Ammon's horn (tissue), 1 donor: Measurements from ENCODE around the gene PNRC1.
"Not testable (repeated sequence)": the region's sequence is repeated elsewhere in the genome, so short reads cannot be mapped to it uniquely, and the experiment has no call there.

ENCODE experiments used
- DNase-seq: peaks from one replicate; pipeline ENCODE4 v3.0.0-alpha.2; 2016; ENCODE audit warnings: low spot score

Gene PNRC1

DNA sequence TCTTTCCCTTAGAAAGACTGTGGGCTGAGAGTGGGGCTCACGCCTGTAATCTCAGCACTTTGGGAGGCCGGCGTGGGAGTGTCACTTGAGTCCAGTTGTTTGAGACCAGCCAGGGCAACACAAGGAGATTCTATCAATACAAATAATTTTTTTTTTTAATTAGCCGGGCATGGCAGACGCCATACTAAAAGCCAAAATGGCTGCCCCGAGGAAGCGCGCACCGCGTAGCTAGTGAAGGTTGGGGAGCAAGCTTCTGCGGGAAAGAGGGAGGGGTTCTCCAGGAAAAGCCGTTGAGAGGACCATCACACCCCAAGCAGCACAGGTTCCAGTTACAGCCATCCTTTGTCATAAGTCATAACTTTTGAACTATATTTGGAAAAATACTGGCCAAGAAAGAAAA lies 21.3 kb upstream of the PNRC1 start:
- DNase-seq = no peak

DNA sequence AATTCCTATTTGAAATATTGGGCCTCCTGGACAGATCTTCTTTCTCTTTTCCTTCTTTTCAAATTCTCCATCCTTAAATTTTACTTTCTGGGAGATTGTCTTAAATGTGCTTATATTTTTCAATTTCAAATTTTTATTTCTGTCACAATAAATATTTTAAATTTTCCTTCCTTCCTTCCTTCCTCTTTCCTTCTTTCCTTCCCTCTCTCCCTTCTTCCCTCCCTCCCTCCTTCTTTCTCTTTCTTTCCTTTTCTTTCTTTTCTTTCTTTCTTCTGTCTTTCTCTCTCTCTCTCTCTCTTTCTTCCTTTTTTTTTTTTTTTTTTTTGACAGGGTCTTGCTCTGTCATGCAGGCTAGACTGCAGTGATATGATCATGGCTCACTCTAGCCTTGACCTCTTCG lies 16.7 kb upstream of the PNRC1 start:
- no peak for DNase-seq

GRCh38 chr6:89064931-89065330 lies 15.6 kb upstream of the PNRC1 start:
- not testable (repeated sequence) for DNase-seq

- DNase-seq = not testable (repeated sequence)
Observed at GRCh38 chr6:89066121-89066520, 14.4 kb upstream of the PNRC1 start.

GRCh38 chr6:89066940-89067646 lies 13.5 kb upstream of the PNRC1 start:
- peak; percentile 29 for DNase-seq

DNA sequence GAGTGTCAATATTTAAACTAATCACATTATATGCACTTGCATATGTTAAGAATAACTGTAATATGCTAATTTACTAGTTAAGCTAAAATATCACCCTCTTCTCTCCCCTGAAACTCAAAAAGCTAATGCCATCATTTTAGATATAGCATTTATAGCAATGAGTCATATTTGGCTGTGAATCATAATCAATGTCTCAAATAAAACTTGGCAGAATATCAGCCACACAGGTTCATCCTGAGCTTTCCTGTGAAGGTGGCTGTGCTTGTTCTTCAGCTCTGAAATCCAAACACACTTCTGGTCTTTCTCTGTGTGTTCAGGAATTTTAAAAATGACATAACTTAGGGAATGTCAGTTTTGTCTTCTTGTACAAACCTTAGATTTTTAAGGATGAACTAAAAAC lies 12.8 kb upstream of the PNRC1 start:
- no peak for DNase-seq

- no peak for DNase-seq
Observed at GRCh38 chr6:89068695-89069094, 11.9 kb upstream of the PNRC1 start.

DNA sequence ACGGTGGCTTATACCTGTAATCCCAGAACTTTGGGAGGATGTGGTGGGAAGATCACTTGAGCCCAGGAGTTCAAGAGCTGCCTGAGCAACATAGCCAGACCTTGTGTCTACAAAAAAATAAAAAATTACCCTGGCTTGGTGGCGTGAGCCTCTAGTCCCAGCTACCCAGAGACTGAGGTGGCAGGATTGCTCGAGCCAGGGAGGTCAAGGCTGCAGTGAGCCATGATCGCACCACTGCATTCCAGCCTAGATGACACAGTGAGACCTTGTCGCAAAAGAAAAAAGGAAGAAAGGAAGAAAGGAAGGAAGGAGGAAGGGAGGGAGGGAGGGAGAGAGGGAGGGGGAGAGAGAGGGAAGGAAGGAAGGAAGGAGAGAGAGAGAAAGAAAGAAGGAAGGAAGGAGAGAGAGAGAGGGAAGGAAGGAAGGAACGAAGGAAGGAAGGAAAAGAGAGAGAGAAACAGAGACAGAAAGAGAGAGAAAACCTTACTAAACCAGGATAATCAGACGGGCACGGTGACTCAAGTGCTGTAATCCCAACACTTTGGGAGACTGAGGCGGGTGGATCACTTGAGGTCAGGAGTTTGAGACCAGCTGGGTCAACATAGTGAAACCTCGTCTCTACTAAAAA lies 10.9 kb upstream of the PNRC1 start:
- no peak for DNase-seq

DNA sequence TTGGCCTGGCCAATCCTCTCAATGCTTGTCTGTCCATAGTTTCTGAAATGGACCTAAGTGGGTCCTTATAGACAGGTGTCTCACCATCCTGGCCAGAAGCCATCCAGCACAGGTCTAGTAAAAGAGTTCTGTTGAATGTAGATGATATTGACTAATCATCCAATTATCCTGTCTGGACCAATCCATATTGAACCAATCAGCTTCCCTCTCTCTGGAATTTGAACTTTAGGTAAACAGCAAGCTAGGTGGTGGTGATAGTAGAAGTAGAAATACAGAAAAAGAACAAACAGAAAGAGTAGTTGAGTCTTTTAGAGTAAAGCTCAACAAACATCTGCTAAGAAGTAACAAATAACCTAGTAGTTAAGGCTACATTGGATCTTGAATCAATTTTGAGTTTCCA lies 9.5 kb upstream of the PNRC1 start:
- no peak for DNase-seq

- DNase-seq = peak; percentile 51
Observed at GRCh38 chr6:89073014-89073620, 7.4 kb upstream of the PNRC1 start.

DNA sequence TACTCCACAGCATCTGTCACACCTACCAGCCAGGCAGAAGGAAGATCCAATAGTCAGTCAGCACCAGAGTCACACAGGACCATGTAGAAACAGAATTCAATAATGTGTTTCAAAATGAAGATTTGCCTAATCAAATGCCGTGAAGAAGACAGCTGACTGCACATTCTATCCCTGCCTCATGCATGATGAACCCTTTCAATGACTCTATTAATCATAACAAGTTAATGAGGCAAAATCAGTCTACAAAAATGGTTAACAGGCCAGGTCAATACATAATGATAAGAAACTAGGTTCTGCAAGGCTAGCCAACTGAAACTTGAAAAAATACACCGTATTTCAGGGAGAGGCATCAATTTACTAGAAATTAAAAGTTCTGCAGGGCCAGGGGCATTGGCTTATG lies 6.7 kb upstream of the PNRC1 start:
- DNase-seq = no peak

GRCh38 chr6:89079511-89080234 lies 878 bp upstream of the PNRC1 start:
- peak; percentile 78 for DNase-seq

GRCh38 chr6:89081129-89081422 lies 525 bp downstream of the PNRC1 start:
- DNase-seq = no peak

GRCh38 chr6:89081423-89082322 lies 1.1 kb downstream of the PNRC1 start:
- DNase-seq = peak; percentile 96

- DNase-seq = peak; percentile 11
Observed at GRCh38 chr6:89082486-89082891, 1.9 kb downstream of the PNRC1 start.

- DNase-seq = no peak
Observed at GRCh38 chr6:89084542-89084941, 4.0 kb downstream of the PNRC1 start.

DNA sequence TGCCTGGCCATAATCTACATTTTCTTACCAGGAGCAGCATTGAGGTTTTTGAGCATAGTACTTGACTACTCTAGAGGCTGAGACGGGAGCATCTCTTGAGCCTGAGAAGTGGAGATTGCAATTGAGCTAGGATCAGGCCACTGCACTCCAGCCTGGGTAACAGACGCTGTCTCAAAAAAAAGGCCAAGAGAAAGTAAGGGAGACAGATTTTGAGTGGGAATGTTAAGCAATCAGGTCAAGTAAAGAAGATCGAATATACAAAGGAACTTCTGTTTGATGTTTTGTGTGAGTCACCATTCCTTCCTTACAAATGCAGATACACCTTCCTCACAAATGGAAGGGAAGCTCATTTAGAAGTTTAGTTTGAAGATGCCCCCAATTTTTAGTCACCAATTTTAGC lies 4.4 kb downstream of the PNRC1 start:
- no peak for DNase-seq

- no peak for DNase-seq
Observed at GRCh38 chr6:89085409-89086205, 5.1 kb downstream of the PNRC1 start.

GRCh38 chr6:89087881-89088280 lies 7.3 kb downstream of the PNRC1 start:
- no peak for DNase-seq

GRCh38 chr6:89098461-89098860 lies 17.9 kb downstream of the PNRC1 start:
- no peak for DNase-seq

DNA sequence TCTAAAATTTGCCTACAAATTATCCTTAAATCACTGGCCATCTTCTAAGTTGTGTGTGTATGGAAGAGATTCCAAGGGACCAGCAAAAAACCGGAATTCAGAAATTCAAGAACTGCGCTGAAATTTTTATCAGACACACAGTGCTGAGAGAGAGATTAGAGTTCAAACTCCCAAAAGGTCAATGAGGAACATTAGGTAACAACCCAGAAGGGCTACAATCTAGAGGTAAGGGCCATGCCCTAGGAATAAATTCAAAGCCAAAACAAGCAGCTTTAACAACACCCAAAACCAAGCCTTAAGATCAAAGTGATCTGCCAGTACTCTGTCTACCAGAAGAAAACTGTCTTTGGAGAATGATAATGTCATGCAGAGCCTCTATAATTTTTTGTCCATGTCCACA lies 19.6 kb downstream of the PNRC1 start:
- no peak for DNase-seq
